ENCODE data around the gene BRDT. TPM values are rescaled to one million over a fixed set of nuclear protein-coding genes. Genes with fewer than 3 reads are reported as not detected.
A peak's percentile ranks its signal among the peaks of the same experiment; 100 is the strongest.

Gene BRDT
- total RNA-seq (ENCODE audit: low replicate concordance), result not detected in 2 replicates
- long read RNA-seq, result 0 reads

DNA sequence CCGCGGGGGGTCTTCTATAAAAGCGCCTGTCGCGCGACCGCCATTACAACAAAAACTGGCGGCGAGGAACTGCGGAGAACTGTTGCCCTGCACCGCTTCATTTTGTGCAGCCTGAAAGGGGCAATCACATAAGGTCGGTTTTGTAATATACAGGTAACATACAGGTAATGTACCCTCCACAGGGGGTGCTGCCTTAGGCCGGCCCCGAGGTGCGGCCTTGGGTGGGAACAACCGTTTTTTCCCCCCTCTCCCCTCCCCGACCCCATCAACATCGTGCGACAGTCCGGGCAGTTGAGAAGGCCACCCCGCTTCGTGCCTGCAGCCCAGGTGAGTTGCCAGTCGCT is at the start of gene BRDT:
BRDT (plus strand) TSS at position 46 of the 344 bp plus-strand sequence. CDS start 13,354 bp downstream, outside the sequence.
- no peaks in the 10 kb centered on the region for H3K27me3 Mint-ChIP-seq
- H3K4me3 Mint-ChIP-seq, result no peak within 1 kb of the TSS
- DNase-seq (ENCODE audit: extremely low spot score, unreplicated experiment), result no peak
- no peaks in the 10 kb centered on the region for H3K4me1 Mint-ChIP-seq (ENCODE audit: unreplicated experiment)
- H3K27ac Mint-ChIP-seq, result no peak within 1 kb of the TSS
- no peaks in the 10 kb centered on the region for H3K9me3 Mint-ChIP-seq
- TF ChIP-seq CTCF (conservative IDR thresholded peaks at IDR 0.05), result no peak
- no peaks in the 10 kb centered on the region for H3K36me3 Mint-ChIP-seq

- DNase-seq (ENCODE audit: extremely low spot score, unreplicated experiment), result no peak
- Mint-ChIP-seq H3K27ac (no peak overlapping the region), H3K36me3 (no peaks in the 10 kb centered on the region)
Measured at GRCh38 chr1:91900562-91900961, 48.6 kb upstream of the BRDT start.

GRCh38 chr1:91901231-91901630 is 48.0 kb upstream of the BRDT start:
- no peak for DNase-seq (ENCODE audit: extremely low spot score, unreplicated experiment)

More at GRCh38 chr1:91900562-91900961, 48.6 kb upstream of the BRDT start:
- Mint-ChIP-seq H3K4me1 (ENCODE audit: unreplicated experiment) (peaks cover 9% of the 10 kb centered on the region), H3K27me3 (peaks cover 4% of the 10 kb centered on the region), H3K4me3 (no peak overlapping the region), H3K9me3 (peaks cover 5% of the 10 kb centered on the region)
- no peak for TF ChIP-seq CTCF (conservative IDR thresholded peaks at IDR 0.05)

GRCh38 chr1:91912266-91912665 is 36.9 kb upstream of the BRDT start:
- Mint-ChIP-seq H3K27me3 (no peaks in the 10 kb centered on the region), H3K27ac (no peak overlapping the region), H3K36me3 (no peaks in the 10 kb centered on the region), H3K9me3 (no peaks in the 10 kb centered on the region), H3K4me1 (ENCODE audit: unreplicated experiment) (peaks cover 28% of the 10 kb centered on the region), H3K4me3 (no peak overlapping the region)
- no peak for DNase-seq (ENCODE audit: extremely low spot score, unreplicated experiment)
- no peak for TF ChIP-seq CTCF (conservative IDR thresholded peaks at IDR 0.05)

More at GRCh38 chr1:91901231-91901630, 48.0 kb upstream of the BRDT start:
- H3K9me3 Mint-ChIP-seq, result no peaks in the 10 kb centered on the region
- no peaks in the 10 kb centered on the region for H3K36me3 Mint-ChIP-seq
- peaks cover 9% of the 10 kb centered on the region for H3K4me1 Mint-ChIP-seq (ENCODE audit: unreplicated experiment)
- no peak overlapping the region for H3K4me3 Mint-ChIP-seq
- TF ChIP-seq CTCF (conservative IDR thresholded peaks at IDR 0.05), result no peak
- H3K27me3 Mint-ChIP-seq, result no peaks in the 10 kb centered on the region
- no peak overlapping the region for H3K27ac Mint-ChIP-seq

DNA sequence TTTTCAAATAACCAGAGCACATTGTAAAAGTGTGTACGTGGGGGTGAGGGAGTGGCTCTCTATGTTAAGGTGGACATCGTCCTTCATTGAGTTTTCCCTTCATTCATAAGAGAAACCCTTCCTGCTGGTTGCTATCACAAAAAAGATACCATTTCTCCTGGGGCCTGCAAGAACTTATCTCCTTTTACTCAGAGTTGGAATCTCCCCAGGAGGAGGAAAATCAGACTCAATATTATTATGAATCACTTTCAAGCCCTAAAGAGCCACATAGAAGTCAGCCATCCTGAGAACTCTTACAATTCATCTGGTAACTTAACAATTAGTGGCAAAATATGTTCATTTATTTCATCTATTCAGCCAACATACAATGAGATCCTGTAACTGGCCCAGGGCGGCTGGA is 36.2 kb upstream of the BRDT start:
- TF ChIP-seq CTCF (conservative IDR thresholded peaks at IDR 0.05), result no peak
- H3K4me3 Mint-ChIP-seq, result no peak overlapping the region
- H3K27me3 Mint-ChIP-seq, result no peaks in the 10 kb centered on the region
- no peaks in the 10 kb centered on the region for H3K36me3 Mint-ChIP-seq
- no peaks in the 10 kb centered on the region for H3K9me3 Mint-ChIP-seq
- no peak for DNase-seq (ENCODE audit: extremely low spot score, unreplicated experiment)
- H3K27ac Mint-ChIP-seq, result peak overlapping the region; percentile 89
- peaks cover 28% of the 10 kb centered on the region for H3K4me1 Mint-ChIP-seq (ENCODE audit: unreplicated experiment)

DNA sequence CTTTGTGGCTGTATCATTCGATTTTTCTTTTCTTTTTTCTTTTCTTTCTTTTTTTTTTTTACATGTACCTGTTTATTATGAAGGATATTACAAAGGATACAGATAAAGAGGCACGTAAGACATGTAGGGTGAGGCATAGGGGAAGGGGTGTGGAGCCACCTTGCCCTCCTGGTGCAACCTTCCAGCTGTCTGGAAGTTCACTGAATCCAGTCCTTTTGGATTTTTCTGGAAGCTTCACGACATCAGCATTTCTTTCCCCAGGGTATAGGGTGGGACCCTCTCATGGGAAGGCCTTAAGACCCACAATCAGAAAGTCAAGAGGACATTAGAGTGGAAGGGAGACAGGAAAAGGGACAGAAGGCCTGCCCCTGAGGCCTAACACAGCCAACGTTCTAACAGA is 33.2 kb upstream of the BRDT start:
- peaks cover 28% of the 10 kb centered on the region for H3K4me1 Mint-ChIP-seq (ENCODE audit: unreplicated experiment)
- no peaks in the 10 kb centered on the region for H3K36me3 Mint-ChIP-seq
- DNase-seq (ENCODE audit: extremely low spot score, unreplicated experiment), result no peak
- TF ChIP-seq CTCF (conservative IDR thresholded peaks at IDR 0.05), result no peak
- H3K4me3 Mint-ChIP-seq, result no peak overlapping the region
- no peaks in the 10 kb centered on the region for H3K27me3 Mint-ChIP-seq
- peak overlapping the region; percentile 50 for H3K27ac Mint-ChIP-seq
- H3K9me3 Mint-ChIP-seq, result no peaks in the 10 kb centered on the region
